Liver (tissue), 9 donors: ENCODE data around the gene PLA2G12A. TPM values are rescaled to one million over a fixed set of nuclear protein-coding genes. Genes with fewer than 3 reads are reported as not detected.

Experiments used
- DNase-seq: peaks from one replicate; pipeline ENCODE4 v3.0.0-alpha.2; 2017; ENCODE audit warnings: low spot score
- H3K27ac ChIP-seq, 2 donors: one replicate each; pipeline ENCODE4 v1.7.0; 2013; ENCODE audit warnings: inconsistent platforms in 2 of 2, low read length in 2 of 2, control low read depth in 1 of 2, low read depth in 1 of 2, mild to moderate bottlenecking in 1 of 2
- H3K27me3 ChIP-seq, 4 donors: one replicate each; pipeline versions ENCODE4 v1.6.1 to v1.7.0; 2013; ENCODE audit warnings: low read length in 3 of 4, inconsistent platforms in 1 of 4, mild to moderate bottlenecking in 1 of 4, moderate library complexity in 1 of 4; ENCODE audit not compliant: control insufficient read depth in 4 of 4, insufficient read depth in 4 of 4
- H3K36me3 ChIP-seq, 4 donors: one replicate each; pipeline versions ENCODE4 v1.6.1 to v1.7.0; 2013; ENCODE audit warnings: low read length in 3 of 4, mild to moderate bottlenecking in 3 of 4, low read depth in 1 of 4, moderate library complexity in 1 of 4; ENCODE audit not compliant: control insufficient read depth in 4 of 4, insufficient read depth in 3 of 4
- H3K4me1 ChIP-seq, 4 donors: one replicate each; pipeline versions ENCODE4 v1.6.1 to v1.7.0; 2013; ENCODE audit warnings: low read length in 3 of 4, mild to moderate bottlenecking in 3 of 4, moderate library complexity in 1 of 4; ENCODE audit not compliant: control insufficient read depth in 4 of 4, insufficient read depth in 4 of 4
- H3K4me3 ChIP-seq, 3 donors: one replicate each; pipeline versions ENCODE4 v1.6.1 to v1.7.0; 2013; ENCODE audit warnings: low read length in 3 of 3, control low read depth in 1 of 3, low read depth in 1 of 3, mild to moderate bottlenecking in 1 of 3
- H3K9ac ChIP-seq, 2 donors: one replicate each; pipeline ENCODE4 v1.7.0; 2013; ENCODE audit warnings: low read length in 2 of 2, mild to moderate bottlenecking in 2 of 2, moderate library complexity in 2 of 2, control low read depth in 1 of 2, low read depth in 1 of 2
- H3K9me3 ChIP-seq, 4 donors: one replicate each; pipeline versions ENCODE4 v1.6.1 to v1.7.0; 2013; ENCODE audit warnings: low read length in 3 of 4; ENCODE audit not compliant: control insufficient read depth in 4 of 4
- ATF3 ChIP-seq: IDR thresholded peaks from 2 replicates; pipeline ENCODE4 v1.6.1; 2016; ENCODE audit warnings: antibody characterized with exemption
- CTCF ChIP-seq: fragments of 150-350 bp; IDR thresholded peaks from 2 replicates; pipeline ENCODE4 v1.5.1; 2017; ENCODE audit warnings: improper control_type of control experiment, low read depth, low read length; ENCODE audit not compliant: missing input control
- EGR1 ChIP-seq, 2 donors: IDR thresholded peaks; 2 replicates each; pipeline ENCODE4 v1.6.1; 2016 to 2018; ENCODE audit warnings: antibody characterized with exemption in 2 of 2, low read depth in 2 of 2
- FOXA1 ChIP-seq: IDR thresholded peaks from 2 replicates; pipeline ENCODE4 v1.6.1; 2016; ENCODE audit warnings: antibody characterized with exemption
- FOXA2 ChIP-seq: IDR thresholded peaks from 2 replicates; pipeline ENCODE4 v1.6.1; 2016; ENCODE audit warnings: antibody characterized with exemption
- GABPA ChIP-seq, 2 donors: IDR thresholded peaks in 1 of 2; conservative IDR thresholded peaks in 1 of 2; 2 replicates each; pipeline ENCODE4 v1.6.1; 2016; ENCODE audit warnings: antibody characterized with exemption in 2 of 2, mild to moderate bottlenecking in 1 of 2, moderate library complexity in 1 of 2
- HNF4A ChIP-seq, 2 donors: conservative IDR thresholded peaks; 2 replicates each; pipeline ENCODE4 v1.6.1; 2016; ENCODE audit warnings: antibody characterized with exemption in 2 of 2, mild to moderate bottlenecking in 2 of 2
- HNF4G ChIP-seq: IDR thresholded peaks from 2 replicates; pipeline ENCODE4 v1.6.1; 2016; ENCODE audit warnings: antibody characterized with exemption
- JUND ChIP-seq, 2 donors: IDR thresholded peaks; 2 replicates each; pipeline ENCODE4 v1.6.1; 2016; ENCODE audit warnings: antibody characterized with exemption in 2 of 2
- MAX ChIP-seq: IDR thresholded peaks from 2 replicates; pipeline ENCODE4 v1.6.1; 2016; ENCODE audit warnings: antibody characterized with exemption
- NR2F2 ChIP-seq: IDR thresholded peaks from 2 replicates; pipeline ENCODE4 v1.6.1; 2016; ENCODE audit warnings: antibody characterized with exemption
- RAD21 ChIP-seq, 2 donors: IDR thresholded peaks; 2 replicates each; pipeline ENCODE4 v1.6.1; 2016; ENCODE audit warnings: antibody characterized with exemption in 2 of 2, mild to moderate bottlenecking in 2 of 2
- REST ChIP-seq: IDR thresholded peaks from 2 replicates; pipeline ENCODE4 v1.6.1; 2016; ENCODE audit warnings: antibody characterized with exemption, mild to moderate bottlenecking
- RXRA ChIP-seq, 2 donors: IDR thresholded peaks; 2 replicates each; pipeline ENCODE4 v1.6.1; 2017 to 2018; ENCODE audit warnings: antibody characterized with exemption in 2 of 2, mild to moderate bottlenecking in 1 of 2
- SP1 ChIP-seq: IDR thresholded peaks from 2 replicates; pipeline ENCODE4 v1.6.1; 2018; ENCODE audit warnings: antibody characterized with exemption, mild to moderate bottlenecking
- TAF1 ChIP-seq: conservative IDR thresholded peaks from 2 replicates; pipeline ENCODE4 v1.6.1; 2016; ENCODE audit warnings: antibody characterized with exemption, mild to moderate bottlenecking
- YY1 ChIP-seq: IDR thresholded peaks from 2 replicates; pipeline ENCODE4 v1.6.1; 2016; ENCODE audit warnings: antibody characterized with exemption, mild to moderate bottlenecking
- ZBTB33 ChIP-seq: IDR thresholded peaks from 2 replicates; pipeline ENCODE4 v1.6.1; 2016; ENCODE audit warnings: antibody characterized with exemption
- WGBS: extraction: QIAGEN DNeasy Blood & Tissue Kit; methylation state at CpG from one replicate; pipeline ENCODE4 v1.1.7; 2013; 5-methylcytosine and 5-hydroxymethylcytosine counted together
- polyA plus RNA-seq, 2 donors: library from polyadenylated mRNA; stranded (reverse) in 1 of 2; unstranded in 1 of 2; fragments of 200-250 nt in 1 of 2; fragments of >200 nt in 1 of 2; fragmentation: Nextera tagmentation in 1 of 2; extraction: Ambion mirVana in 1 of 2; gene quantifications; one replicate each; pipeline versions ENCODE4 v1.2.1 to v1.2.3, GENCODE V29; 2013 to 2015
- total RNA-seq, 2 donors: library from RNA; depleted of rRNA; stranded (reverse); fragments of >200 nt; gene quantifications; one replicate each; pipeline ENCODE4 v1.2.3, GENCODE V29; 2014
- donor health status: healthy.
- donor health status: healthy.
- donor health status: healthy.
- donor health status: healthy.
- donor health status: healthy.

PLA2G12A gene
- total and polyA plus RNA-seq, 4 donors, result 11.3 to 57.7 (median 29.4) TPM

GRCh38 chr4:109729117-109729717 is 653 bp downstream of the PLA2G12A start:
- under 1% methylated on average over 25 of the region's 25 CpGs for WGBS
- peak overlapping the region; percentile 90 to 91 for H3K27ac ChIP-seq

GRCh38 chr4:109728385-109728784 is 1.5 kb downstream of the PLA2G12A start:
- peak overlapping the region; percentile 71 to 98 (median 72) for H3K4me3 ChIP-seq
- H3K9ac ChIP-seq, result peak overlapping the region; percentile 49 to 55
- no peaks in the 10 kb centered on the region for H3K27me3 ChIP-seq
- H3K36me3 ChIP-seq, result peaks cover 0 to 2% (median 0%) of the 10 kb centered on the region in 4 donors
- peaks cover 2 to 23% (median 13%) of the 10 kb centered on the region in 4 donors for H3K4me1 ChIP-seq
- H3K27ac ChIP-seq, result peak overlapping the region; percentile 90 to 91
- no peak for DNase-seq
- TF ChIP-seq MAX, result no peak
- no peak for TF ChIP-seq CTCF
- no peak for TF ChIP-seq NR2F2
- no peak for TF ChIP-seq FOXA2
- no peak for TF ChIP-seq HNF4A (conservative IDR thresholded peaks at IDR 0.05)
- no peak for TF ChIP-seq JUND (IDR thresholded peaks at IDR 0.05)
- no peak for TF ChIP-seq FOXA1
- TF ChIP-seq GABPA (IDR thresholded peaks at IDR 0.05 in 1 of 2, conservative IDR thresholded peaks at IDR 0.05 in 1 of 2), result no peak
- no peak for TF ChIP-seq HNF4G
- TF ChIP-seq EGR1 (IDR thresholded peaks at IDR 0.05; ENCODE audit: low read depth in 2 of 2), result no peak
- no peak for TF ChIP-seq RXRA (IDR thresholded peaks at IDR 0.05)
- TF ChIP-seq TAF1, result no peak
- TF ChIP-seq SP1, result no peak
- TF ChIP-seq YY1, result no peak
- no peak for TF ChIP-seq ZBTB33
- TF ChIP-seq ATF3, result no peak
- TF ChIP-seq REST, result no peak
- TF ChIP-seq RAD21 (IDR thresholded peaks at IDR 0.05), result no peak
- 35% methylated on average over 6 of the region's 6 CpGs for WGBS
- H3K9me3 ChIP-seq, result no peaks in the 10 kb centered on the region

More at GRCh38 chr4:109729117-109729717, 653 bp downstream of the PLA2G12A start:
- Histone ChIP-seq H3K9ac (peak overlapping the region; percentile 40 to 81), H3K9me3 (no peaks in the 10 kb centered on the region), H3K27me3 (no peaks in the 10 kb centered on the region), H3K4me3 (peak overlapping the region; percentile 71 to 98 (median 72)), H3K4me1 (peaks cover 2 to 23% (median 13%) of the 10 kb centered on the region in 4 donors), H3K36me3 (peaks cover 0 to 4% (median 0%) of the 10 kb centered on the region in 4 donors)
- no peak for DNase-seq
- TF ChIP-seq YY1, result peak; percentile 0
- TF ChIP-seq RXRA (IDR thresholded peaks at IDR 0.05), result no peak
